H1 (cell line): ENCODE measurements around the gene LIMK1. TPM values are rescaled to one million over a fixed set of nuclear protein-coding genes. Genes with fewer than 3 reads are reported as not detected.

Experiments
- ASH2L ChIP-seq: fragments of 200-600, 300-600 bp; sonication (generic); IDR thresholded peaks from one replicate; pipeline ENCODE4 v1.7.1; 2017; ENCODE audit warnings: low read length
- ATF2 ChIP-seq: IDR thresholded peaks from 2 replicates; pipeline ENCODE4 v1.6.1; 2012; ENCODE audit warnings: low read length, inconsistent platforms
- CHD2 ChIP-seq: IDR thresholded peaks from 2 replicates; pipeline ENCODE4 v1.6.1; 2012; ENCODE audit warnings: low read length, improper control_type of control experiment
- CREB1 ChIP-seq: IDR thresholded peaks from 2 replicates; pipeline ENCODE4 v1.6.1; 2012; ENCODE audit warnings: inconsistent platforms
- E2F6 ChIP-seq: IDR thresholded peaks from 2 replicates; pipeline ENCODE4 v1.6.1; 2012; ENCODE audit warnings: inconsistent platforms
- EGR1 ChIP-seq: IDR thresholded peaks from 2 replicates; pipeline ENCODE4 v1.6.1; 2011; ENCODE audit warnings: low read depth, low read length, borderline replicate concordance
- EP300 ChIP-seq, 2 experiments: IDR thresholded peaks; 1 replicate in 1 of 2; 2 replicates in 1 of 2; pipeline ENCODE4 v1.6.1; 2011 to 2012; ENCODE audit warnings: low read depth in 2 of 2, low read length in 2 of 2, mild to moderate bottlenecking in 2 of 2, borderline replicate concordance in 1 of 2, inconsistent platforms in 1 of 2, moderate library complexity in 1 of 2
- HDAC6 ChIP-seq: IDR thresholded peaks from one replicate; pipeline ENCODE4 v1.7.1; 2012; ENCODE audit warnings: low read depth, mild to moderate bottlenecking, inconsistent platforms, low read length, moderate library complexity
- KDM1A ChIP-seq: fragments of 200-600, 300-600 bp; sonication (generic); IDR thresholded peaks from 2 replicates; pipeline ENCODE4 v1.7.1; 2016; ENCODE audit warnings: mild to moderate bottlenecking, low read length, borderline replicate concordance
- PHF8 ChIP-seq: fragments of 200-600 bp; sonication (generic); conservative IDR thresholded peaks from 2 replicates; pipeline ENCODE4 v1.7.1; 2012; ENCODE audit warnings: low read depth, mild to moderate bottlenecking, inconsistent platforms, low read length, moderate library complexity
- POLR2A ChIP-seq, 2 experiments: IDR thresholded peaks; 1 replicate in 1 of 2; 2 replicates in 1 of 2; pipeline ENCODE4 v1.6.1; 2011; ENCODE audit warnings: low read depth in 2 of 2, low read length in 2 of 2, mild to moderate bottlenecking in 2 of 2; ENCODE audit errors: control extremely low read depth in 1 of 2
- POU5F1 ChIP-seq: IDR thresholded peaks from 2 replicates; pipeline ENCODE4 v1.6.1; 2011; ENCODE audit warnings: low read depth, mild to moderate bottlenecking, low read length, moderate library complexity
- RBBP5 ChIP-seq: IDR thresholded peaks from 2 replicates; pipeline ENCODE4 v1.7.1; 2012; ENCODE audit warnings: low read depth, mild to moderate bottlenecking, inconsistent platforms, low read length, moderate library complexity, borderline replicate concordance
- SIX5 ChIP-seq: IDR thresholded peaks from 2 replicates; pipeline ENCODE4 v1.6.1; 2011; ENCODE audit warnings: mild to moderate bottlenecking, low read depth, low read length
- SP2 ChIP-seq: IDR thresholded peaks from 2 replicates; pipeline ENCODE4 v1.6.1; 2012; ENCODE audit warnings: mild to moderate bottlenecking, low read length, inconsistent platforms
- TBP ChIP-seq: IDR thresholded peaks from 2 replicates; pipeline ENCODE4 v1.6.1; 2011; ENCODE audit warnings: low read depth, low read length, improper control_type of control experiment
- TEAD4 ChIP-seq: IDR thresholded peaks from 2 replicates; pipeline ENCODE4 v1.6.1; 2012; ENCODE audit warnings: low read depth, low read length, inconsistent platforms, mixed read lengths
- YY1 ChIP-seq: IDR thresholded peaks from 2 replicates; pipeline ENCODE4 v1.6.1; 2011; ENCODE audit warnings: low read depth, mild to moderate bottlenecking, low read length
- polyA plus RNA-seq, 7 experiments: library from polyadenylated mRNA; depleted of rRNA in 3 of 7; stranded (reverse) in 5 of 7; unstranded in 2 of 7; fragments of >200 nt in 5 of 7; fragments of 200-250 nt in 2 of 7; gene quantifications; 1 replicate in 5 of 7; 2 replicates in 1 of 7; 4 replicates in 1 of 7; pipeline versions ENCODE4 v1.2.1 to v1.2.3, GENCODE V29; 2011 to 2013; ENCODE audit warnings: missing spikeins in 2 of 7, mixed read lengths in 2 of 7
- total RNA-seq: library from RNA; stranded (reverse); fragmentation: NEBNext Ultra II Directional; extraction: Animal tissue kit (Norgen Biotek cat#: 25700); gene quantifications from 2 replicates; pipeline ENCODE4 v1.2.1, GENCODE V29; 2021
- TF ChIP-seq, protein P1 (sequence below): IDR thresholded peaks from 2 replicates; pipeline ENCODE4 v1.6.1; 2012; ENCODE audit warnings: inconsistent platforms
- TF ChIP-seq, protein P2 (sequence below): IDR thresholded peaks from 2 replicates; pipeline ENCODE4 v1.6.1; 2011; ENCODE audit warnings: low read length, improper control_type of control experiment

The LIMK1 gene
- total and polyA plus RNA-seq, 2 of the 8 experiments (the other 6 are each of a cell fraction or from before 2014, with no cell fraction given), result 93.5 to 108 TPM

DNA sequence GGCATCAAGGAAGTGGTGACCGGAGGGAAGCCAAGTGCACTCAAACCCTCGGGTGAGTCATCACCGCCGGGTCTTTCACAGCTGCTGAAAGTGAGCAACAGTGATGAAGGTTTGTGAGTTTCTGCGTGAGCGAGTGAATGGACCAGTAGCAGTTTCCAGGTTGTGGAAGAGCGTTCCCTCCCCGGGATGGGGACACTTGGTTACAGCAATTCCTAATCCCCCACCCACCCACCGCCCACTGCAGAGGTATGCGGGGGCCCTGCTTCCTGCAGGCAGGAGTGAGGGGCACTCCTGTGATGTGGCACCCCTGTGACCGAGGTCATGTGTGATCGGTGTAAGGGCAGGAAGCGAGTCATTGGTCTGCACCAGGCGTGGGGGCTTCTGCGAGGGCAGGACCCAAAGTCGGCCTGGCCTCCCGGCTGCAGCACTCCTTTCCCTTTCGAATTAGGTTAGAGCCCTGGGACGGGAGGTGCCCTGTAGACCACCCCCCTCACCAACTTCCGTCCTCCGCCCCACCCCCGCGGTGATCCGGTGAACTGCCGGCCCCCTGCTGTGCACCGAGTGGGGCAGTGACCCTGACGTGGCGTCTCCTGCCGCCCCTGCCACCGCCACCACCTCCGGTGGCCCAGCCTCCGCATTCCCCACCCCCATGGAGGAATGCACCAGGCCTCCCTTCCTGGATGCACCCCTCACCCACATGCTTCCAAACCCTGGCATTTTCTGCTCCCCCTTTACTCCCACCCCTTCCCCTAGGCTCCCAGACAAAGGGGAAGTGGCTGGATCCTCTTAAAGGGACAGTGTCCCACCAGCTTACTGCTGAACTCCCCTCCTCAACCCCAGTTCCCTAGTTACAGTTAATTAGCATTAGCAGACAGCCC, 10.9 kb downstream of the LIMK1 start (continued):
- TF ChIP-seq, protein P1, sequence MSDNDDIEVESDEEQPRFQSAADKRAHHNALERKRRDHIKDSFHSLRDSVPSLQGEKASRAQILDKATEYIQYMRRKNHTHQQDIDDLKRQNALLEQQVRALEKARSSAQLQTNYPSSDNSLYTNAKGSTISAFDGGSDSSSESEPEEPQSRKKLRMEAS, result peak; percentile 74
- 0 out of 2 replicates have a peak, but pooled peaks have one; percentile 4 for TF ChIP-seq YY1
- TF ChIP-seq POU5F1, result no peak
- TF ChIP-seq HDAC6, result no peak
- TF ChIP-seq POLR2A (IDR thresholded peaks at IDR 0.05; ENCODE audit: control extremely low read depth in 1 of 2, low read depth in 2 of 2, low read length in 2 of 2), result 0 out of 3 replicates have a peak, but pooled peaks of 1 of the 2 experiments have one; percentile 36
- no peak for TF ChIP-seq SIX5
- TF ChIP-seq E2F6, result no peak
- TF ChIP-seq TEAD4, result peak; percentile 97
- TF ChIP-seq CREB1, result no peak; the same call in 1 of the 2 replicates
- TF ChIP-seq EP300 (IDR thresholded peaks at IDR 0.05; ENCODE audit: borderline replicate concordance in 1 of 2, low read depth in 2 of 2, low read length in 2 of 2), result no peak
- 0 out of 2 replicates have a peak, but pooled peaks have one; percentile 14 for TF ChIP-seq KDM1A
- peak; percentile 63; the same call in 1 of the 2 replicates for TF ChIP-seq EGR1
- TF ChIP-seq, protein P2, sequence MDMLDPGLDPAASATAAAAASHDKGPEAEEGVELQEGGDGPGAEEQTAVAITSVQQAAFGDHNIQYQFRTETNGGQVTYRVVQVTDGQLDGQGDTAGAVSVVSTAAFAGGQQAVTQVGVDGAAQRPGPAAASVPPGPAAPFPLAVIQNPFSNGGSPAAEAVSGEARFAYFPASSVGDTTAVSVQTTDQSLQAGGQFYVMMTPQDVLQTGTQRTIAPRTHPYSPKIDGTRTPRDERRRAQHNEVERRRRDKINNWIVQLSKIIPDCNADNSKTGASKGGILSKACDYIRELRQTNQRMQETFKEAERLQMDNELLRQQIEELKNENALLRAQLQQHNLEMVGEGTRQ, result no peak
- peak; percentile 57; the same call in 1 of the 2 replicates for TF ChIP-seq TBP
- TF ChIP-seq CHD2, result peak; percentile 39
- TF ChIP-seq SP2, result no peak
- 0 out of 2 replicates have a peak, but pooled peaks have one; percentile 43 for TF ChIP-seq ATF2
- TF ChIP-seq PHF8, result no peak
- TF ChIP-seq ASH2L, result peak; percentile 86
- TF ChIP-seq RBBP5, result 0 out of 2 replicates have a peak, but pooled peaks have one; percentile 26
- TF ChIP-seq, all 59 proteins: peak for 15
